SKM-1 (cell line): Measurements from ENCODE around the gene SLFNL1.

ENCODE experiments used
- DNase-seq: peaks from one replicate; lab custom pipeline; 2025; ENCODE audit not compliant: unreplicated experiment; lab: John Stamatoyannopoulos, UW

Gene SLFNL1

GRCh38 chr1:40966417-40966816, 55.1 kb downstream of the SLFNL1 start:
- DNase-seq, result no peak
